PC-3 (cell line): ENCODE measurements around the gene EIF4E1B. TPM values are rescaled to one million over a fixed set of nuclear protein-coding genes. Genes with fewer than 3 reads are reported as not detected.

Source experiments
- ATAC-seq: fragments of 200-7000 bp; cut with Tn5 transposase; 2 replicates; pipeline ENCODE4 v1.9.1; 2020; ENCODE audit warnings: mild to moderate bottlenecking, moderate library complexity
- BruUV-seq: library from RNA; stranded (reverse); fragments of 400-500 nt; replicated peaks from 2 replicates; lab custom pipeline; 2021; lab: Mats Ljungman, UMichigan
- CTCF ChIA-PET: fragments of 300-600 bp; sonication (Branson Sonifier 250); formaldehyde crosslinking; loops from one replicate; lab custom pipeline; 2022; ENCODE audit warnings: antibody characterized with exemption; lab: Charles Lee
- POLR2A ChIA-PET: fragments of 300-600 bp; sonication (Branson Sonifier 250); formaldehyde crosslinking; loops from one replicate; lab custom pipeline; 2022; ENCODE audit warnings: antibody characterized with exemption; ENCODE audit not compliant: unreplicated experiment; lab: Charles Lee
- DNase-seq: peaks from one replicate; pipeline ENCODE4 v3.0.0-alpha.2; 2015
- H2AFZ ChIP-seq: fragments of 300-600 bp; sonication (generic); 2 replicates; pipeline ENCODE4 v1.6.0; 2016; ENCODE audit warnings: antibody characterized with exemption, low read length
- H3F3A ChIP-seq: fragments of 300-600 bp; sonication (generic); one replicate; pipeline ENCODE4 v1.6.0; 2017; ENCODE audit warnings: antibody characterized with exemption, low read length, control low read depth, mild to moderate bottlenecking; ENCODE audit not compliant: unreplicated experiment
- H3K27ac ChIP-seq: fragments of 300-600 bp; sonication (generic); 2 replicates; pipeline ENCODE4 v1.5.1; 2016; ENCODE audit warnings: mild to moderate bottlenecking, low read length
- H3K27me3 ChIP-seq: fragments of 300-600 bp; sonication (generic); 2 replicates; pipeline ENCODE4 v1.6.1; 2016; ENCODE audit warnings: low read length, mixed read lengths
- H3K36me3 ChIP-seq: fragments of 300-600 bp; sonication (generic); 2 replicates; pipeline ENCODE4 v1.6.1; 2016; ENCODE audit warnings: low read depth, mixed run types, low read length, mixed read lengths
- H3K4me1 ChIP-seq: fragments of 300-600 bp; sonication (generic); 2 replicates; pipeline ENCODE4 v1.5.1; 2016; ENCODE audit warnings: low read length; ENCODE audit not compliant: insufficient read depth
- H3K4me2 ChIP-seq: fragments of 300-600 bp; sonication (generic); 2 replicates; pipeline ENCODE4 v1.6.0; 2016; ENCODE audit warnings: low read length
- H3K4me3 ChIP-seq: fragments of 300-600 bp; sonication (generic); 2 replicates; pipeline ENCODE4 v1.5.1; 2016; ENCODE audit warnings: mild to moderate bottlenecking, low read length, mixed read lengths
- H3K79me2 ChIP-seq: fragments of 300-600 bp; sonication (generic); 2 replicates; pipeline ENCODE4 v1.6.1; 2017; ENCODE audit warnings: low read length, mixed read lengths
- H3K9ac ChIP-seq: fragments of 300-600 bp; sonication (generic); 2 replicates; pipeline ENCODE4 v1.6.0; 2016; ENCODE audit warnings: mild to moderate bottlenecking, low read length
- H3K9me2 ChIP-seq: fragments of 300-600 bp; sonication (generic); replicated peaks from 2 replicates; pipeline ENCODE4 v1.6.1; 2016; ENCODE audit warnings: mixed run types, low read length, mixed read lengths
- H3K9me3 ChIP-seq: fragments of 300-600 bp; sonication (generic); 2 replicates; pipeline ENCODE4 v1.6.1; 2016; ENCODE audit warnings: low read length, mixed read lengths
- H4K20me1 ChIP-seq: fragments of 300-600 bp; sonication (generic); 2 replicates; pipeline ENCODE4 v1.6.1; 2016; ENCODE audit warnings: low read length, mixed read lengths
- CTCF ChIP-seq: fragments of 300-600 bp; sonication (generic); conservative IDR thresholded peaks from 2 replicates; pipeline ENCODE4 v1.5.1; 2017; ENCODE audit warnings: antibody characterized with exemption, low read depth, mild to moderate bottlenecking, low read length
- EZH2 ChIP-seq: fragments of 300-600 bp; sonication (generic); IDR thresholded peaks from one replicate; pipeline ENCODE4 v1.6.1; 2017; ENCODE audit warnings: antibody characterized with exemption, mild to moderate bottlenecking, low read length; ENCODE audit not compliant: unreplicated experiment
- EZH2phosphoT487 ChIP-seq: fragments of 300-600 bp; sonication (generic); IDR thresholded peaks from 2 replicates; pipeline ENCODE4 v1.6.1; 2018; ENCODE audit warnings: mild to moderate bottlenecking, antibody characterized with exemption, low read length, borderline replicate concordance
- intact Hi-C: fragments of 100-400 bp; cut with micrococcal nuclease; formaldehyde crosslinking; loops from 2 replicates; pipeline ENCODE4 v1.9.0; 2023
- total RNA-seq: library from RNA; depleted of rRNA; stranded (reverse); fragments of >200 nt; gene quantifications from 2 replicates; pipeline ENCODE4 v1.2.3, GENCODE V29; 2014

The EIF4E1B gene
- total RNA-seq, 1 experiment from 2014 or later, result not detected

DNA sequence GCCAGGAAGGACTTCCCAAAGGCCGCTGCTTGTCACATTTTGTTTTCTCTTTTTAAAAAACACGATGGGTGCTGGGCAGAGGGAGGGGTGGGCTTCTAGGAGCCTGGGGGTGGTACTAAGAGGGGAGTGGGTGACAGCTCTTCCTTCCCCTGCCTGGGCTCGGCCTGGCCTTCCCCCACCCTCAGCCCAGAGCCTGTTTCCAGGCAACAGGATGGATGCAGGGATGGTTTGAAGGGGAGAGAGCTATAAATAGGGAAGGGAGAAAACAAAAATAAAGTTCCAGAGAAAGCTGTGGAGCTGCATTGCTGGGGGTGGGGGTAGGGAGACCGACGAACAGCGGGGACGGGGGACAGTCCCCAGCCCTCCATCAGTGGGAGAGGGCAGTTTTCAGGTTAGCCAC, 14.0 kb upstream of the EIF4E1B start:
- ChIA-PET CTCF (interaction anchor here (0.6 kb wide), 1 partner anchor 44 kb away, joined by 14 read pairs; no protein-coding TSS in a partner anchor), POLR2A (no interaction called here)
- peaks cover 26% of the 10 kb centered on the region for H3K4me1 ChIP-seq
- H3K4me3 ChIP-seq, result no peak overlapping the region
- no peak overlapping the region for H2AFZ ChIP-seq
- H3K27ac ChIP-seq, result no peak overlapping the region
- no TSS peak for BruUV-seq
- DNase-seq, result no peak
- H3K4me2 ChIP-seq, result no peak overlapping the region
- no peak for TF ChIP-seq EZH2phosphoT487
- no peak for TF ChIP-seq EZH2
- H3K27me3 ChIP-seq, result peaks cover 18% of the 10 kb centered on the region
- no peaks in the 10 kb centered on the region for H3F3A ChIP-seq
- no peaks in the 10 kb centered on the region for H3K79me2 ChIP-seq
- no peak for ATAC-seq
- intact Hi-C loops, result no loop called here
- no peaks in the 10 kb centered on the region for H3K9me2 ChIP-seq
- H3K9ac ChIP-seq, result no peak overlapping the region
- no peaks in the 10 kb centered on the region for H4K20me1 ChIP-seq
- no peaks in the 10 kb centered on the region for H3K9me3 ChIP-seq
- no peaks in the 10 kb centered on the region for H3K36me3 ChIP-seq

DNA sequence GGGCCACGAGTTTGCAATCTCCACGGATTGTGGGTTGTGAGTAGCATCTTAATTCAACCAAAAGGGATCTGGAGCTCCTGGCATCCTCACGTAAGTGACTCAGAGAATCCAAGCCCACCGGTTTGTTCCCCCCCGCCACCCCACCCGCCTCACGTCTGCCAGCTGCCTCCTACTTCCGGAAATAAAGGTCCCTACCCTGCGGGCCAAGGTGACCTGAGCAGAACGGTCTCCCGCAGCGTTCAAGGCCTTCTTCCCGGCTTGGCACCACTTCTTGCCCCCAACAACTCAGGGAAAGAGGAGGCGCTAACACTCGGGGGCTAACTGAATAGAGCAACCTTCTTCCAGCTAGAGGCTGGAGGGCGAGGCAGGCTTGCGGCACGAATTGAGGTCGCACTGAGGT, 11.7 kb upstream of the EIF4E1B start:
- no peak overlapping the region for H3K4me2 ChIP-seq
- H3K79me2 ChIP-seq, result no peaks in the 10 kb centered on the region
- no peaks in the 10 kb centered on the region for H4K20me1 ChIP-seq
- H3K27me3 ChIP-seq, result peaks cover 18% of the 10 kb centered on the region
- no peak overlapping the region for H2AFZ ChIP-seq
- H3F3A ChIP-seq, result no peaks in the 10 kb centered on the region
- no TSS peak for BruUV-seq
- ATAC-seq, result no peak
- H3K4me3 ChIP-seq, result no peak overlapping the region
- CTCF ChIA-PET, result no interaction called here
- POLR2A ChIA-PET, result no interaction called here
- TF ChIP-seq EZH2phosphoT487 (no peak), EZH2 (no peak), CTCF (no peak)
- no peak overlapping the region for H3K27ac ChIP-seq
- H3K4me1 ChIP-seq, result peaks cover 21% of the 10 kb centered on the region
- H3K9ac ChIP-seq, result no peak overlapping the region
- no peaks in the 10 kb centered on the region for H3K36me3 ChIP-seq
- no peaks in the 10 kb centered on the region for H3K9me2 ChIP-seq
- no peak for DNase-seq
- no peaks in the 10 kb centered on the region for H3K9me3 ChIP-seq
- intact Hi-C loops, result no loop called here

GRCh38 chr5:176619203-176619568, 11.3 kb upstream of the EIF4E1B start:
- TF ChIP-seq CTCF (no peak), EZH2 (no peak), EZH2phosphoT487 (no peak)
- no peaks in the 10 kb centered on the region for H3K36me3 ChIP-seq
- DNase-seq (no peak), ATAC-seq (no peak)
- no peaks in the 10 kb centered on the region for H3K9me2 ChIP-seq
- H3K9me3 ChIP-seq, result no peaks in the 10 kb centered on the region
- CTCF ChIA-PET, result no interaction called here
- H3K27ac ChIP-seq, result no peak overlapping the region
- peaks cover 18% of the 10 kb centered on the region for H3K27me3 ChIP-seq
- H3K79me2 ChIP-seq, result no peaks in the 10 kb centered on the region
- intact Hi-C loops, result no loop called here
- H3K9ac ChIP-seq, result no peak overlapping the region
- POLR2A ChIA-PET, result no interaction called here
- H3K4me3 ChIP-seq, result no peak overlapping the region
- H2AFZ ChIP-seq, result no peak overlapping the region
- H4K20me1 ChIP-seq, result no peaks in the 10 kb centered on the region
- no peaks in the 10 kb centered on the region for H3F3A ChIP-seq
- BruUV-seq, result no TSS peak
- H3K4me1 ChIP-seq, result peaks cover 17% of the 10 kb centered on the region
- H3K4me2 ChIP-seq, result no peak overlapping the region
